Fibroblast of skin of right biceps (primary cell): ENCODE data around the gene BOD1.
"Not testable (repeated sequence)": the region's sequence is repeated elsewhere in the genome, so short reads cannot be mapped to it uniquely, and the experiment has no call there.

ENCODE experiments used
- DNase-seq: peaks from one replicate; pipeline ENCODE4 v3.0.0-alpha.2; 2013

BOD1 gene

GRCh38 chr5:173614591-173614990, 1.9 kb downstream of the BOD1 start:
- DNase-seq, result no peak

GRCh38 chr5:173613433-173614159, 2.9 kb downstream of the BOD1 start:
- DNase-seq, result no peak

- DNase-seq, result no peak
Observed at GRCh38 chr5:173612948-173613347, 3.5 kb downstream of the BOD1 start.

GRCh38 chr5:173611706-173612105, 4.7 kb downstream of the BOD1 start:
- no peak for DNase-seq

GRCh38 chr5:173604141-173604540, 12.3 kb downstream of the BOD1 start:
- no peak for DNase-seq

GRCh38 chr5:173602423-173602822, 14.0 kb downstream of the BOD1 start:
- peak; percentile 30 for DNase-seq

GRCh38 chr5:173598686-173599085, 17.8 kb downstream of the BOD1 start:
- no peak for DNase-seq

GRCh38 chr5:173597304-173597703, 19.1 kb downstream of the BOD1 start:
- no peak for DNase-seq

GRCh38 chr5:173595841-173596240, 20.6 kb downstream of the BOD1 start:
- DNase-seq, result no peak

GRCh38 chr5:173594061-173594460, 22.4 kb downstream of the BOD1 start:
- peak; percentile 56 for DNase-seq

GRCh38 chr5:173592050-173592669, 24.3 kb downstream of the BOD1 start:
- DNase-seq, result peak; percentile 20

- DNase-seq, result peak; percentile 24
Observed at GRCh38 chr5:173591056-173591514, 25.4 kb downstream of the BOD1 start.

GRCh38 chr5:173590436-173591055, 25.9 kb downstream of the BOD1 start:
- DNase-seq, result no peak

GRCh38 chr5:173586133-173586532, 30.3 kb downstream of the BOD1 start:
- DNase-seq, result not testable (repeated sequence)

GRCh38 chr5:173583346-173583745, 33.1 kb downstream of the BOD1 start:
- DNase-seq, result no peak

- DNase-seq, result peak; percentile 43
Observed at GRCh38 chr5:173582216-173583111, 34.0 kb downstream of the BOD1 start.

GRCh38 chr5:173581408-173582215, 34.8 kb downstream of the BOD1 start:
- peak; percentile 44 for DNase-seq

- DNase-seq, result no peak
Observed at GRCh38 chr5:173578947-173579615, 37.4 kb downstream of the BOD1 start.

GRCh38 chr5:173577817-173578216, 38.6 kb downstream of the BOD1 start:
- DNase-seq, result no peak

- no peak for DNase-seq
Observed at GRCh38 chr5:173577166-173577565, 39.3 kb downstream of the BOD1 start.

GRCh38 chr5:173575985-173576384, 40.5 kb downstream of the BOD1 start:
- no peak for DNase-seq

- DNase-seq, result no peak
Observed at GRCh38 chr5:173574983-173575382, 41.5 kb downstream of the BOD1 start.
